K562 (cell line): ENCODE measurements around the gene CD68. TPM values are rescaled to one million over a fixed set of nuclear protein-coding genes. Genes with fewer than 3 reads are reported as not detected.

Experiments
- CBFA2T2 ChIP-seq: fragments of 450-650 bp; conservative IDR thresholded peaks from 2 replicates; pipeline ENCODE4 v1.6.1; 2017; ENCODE audit warnings: mild to moderate bottlenecking
- PML ChIP-seq: IDR thresholded peaks from 2 replicates; pipeline ENCODE4 v1.6.1; 2012; ENCODE audit warnings: low read length, inconsistent platforms
- POLR2H ChIP-seq: IDR thresholded peaks from 2 replicates; pipeline ENCODE4 v1.6.1; 2016; ENCODE audit warnings: missing genetic modification characterization, low read depth, mild to moderate bottlenecking, control low read depth, missing compliant biosample characterization, moderate library complexity
- RFX7 ChIP-seq: fragments of 250-450 bp; sonication (Bioruptor Pico); IDR thresholded peaks from 2 replicates; pipeline ENCODE4 v1.5.1; 2021; ENCODE audit warnings: mild to moderate bottlenecking
- SLC30A9 ChIP-seq: fragments of 250-450 bp; sonication (Bioruptor Pico); IDR thresholded peaks from 2 replicates; pipeline ENCODE4 v1.8.0; 2022; ENCODE audit warnings: mild to moderate bottlenecking, moderate library complexity
- SRSF7 ChIP-seq: fragments of 200-400 bp; formaldehyde crosslinking; optimal IDR thresholded peaks from 2 replicates; pipeline ENCODE3; 2017; ENCODE audit warnings: mild to moderate bottlenecking, low read depth, low read length
- TGIF2 ChIP-seq: sonication (generic); formaldehyde crosslinking; IDR thresholded peaks from 2 replicates; pipeline ENCODE4 v1.8.1; 2022; ENCODE audit warnings: mild to moderate bottlenecking, missing genetic modification reagents, moderate library complexity
- ZNF3 ChIP-seq: fragments of 250-450 bp; sonication (Bioruptor Pico); IDR thresholded peaks from 2 replicates; pipeline ENCODE4 v1.5.0; 2021; ENCODE audit warnings: mild to moderate bottlenecking, moderate library complexity
- polyA plus RNA-seq, 8 experiments: library from polyadenylated mRNA; depleted of rRNA in 4 of 8; stranded (reverse) in 5 of 8; unstranded in 3 of 8; fragments of >200 nt; fragmentation: Nextera tagmentation in 2 of 8; fragmentation: Illumina TruSeq in 1 of 8; extraction: Ambion mirVana in 2 of 8; extraction: Trizol in 1 of 8; gene quantifications; 2 replicates each; pipeline versions ENCODE4 v1.2.1 to v1.2.3, GENCODE V29; 2011 to 2014; ENCODE audit warnings: inconsistent platforms in 1 of 8, missing spikeins in 1 of 8
- total RNA-seq, 7 experiments: library from RNA; depleted of rRNA in 6 of 7; stranded (reverse); fragments of >200 nt in 6 of 7; fragmentation: Illumina TruSeq in 2 of 7; extraction: Trizol in 2 of 7; gene quantifications; 2 replicates each; pipeline versions ENCODE4 v1.2.1 to v1.2.3, GENCODE V29; 2011 to 2021; ENCODE audit warnings: low replicate concordance in 1 of 7
- TF ChIP-seq, protein P1 (sequence below): fragments of 450-650 bp; formaldehyde crosslinking; IDR thresholded peaks from 2 replicates; pipeline ENCODE4 v1.4.0; 2022; ENCODE audit warnings: mild to moderate bottlenecking, moderate library complexity
- TF ChIP-seq, protein P2 (sequence below), 2 experiments: fragments of 450-650 bp; IDR thresholded peaks; 2 replicates each; pipeline ENCODE4 v1.6.1; 2018; ENCODE audit warnings: mild to moderate bottlenecking in 2 of 2, low read depth in 1 of 2; ENCODE audit not compliant: partially characterized antibody in 2 of 2
- TF ChIP-seq, protein P3 (sequence below): fragments of 200-600 bp; sonication (generic); IDR thresholded peaks from one replicate; pipeline ENCODE4 v1.6.1; 2012; ENCODE audit warnings: mild to moderate bottlenecking, low read depth, low read length, inconsistent platforms

The CD68 gene
- total and polyA plus RNA-seq, 9 of the 15 experiments (the other 6 are each of a cell fraction or from before 2014, with no cell fraction given): 28.2 to 89.8 (median 37.7) TPM

DNA sequence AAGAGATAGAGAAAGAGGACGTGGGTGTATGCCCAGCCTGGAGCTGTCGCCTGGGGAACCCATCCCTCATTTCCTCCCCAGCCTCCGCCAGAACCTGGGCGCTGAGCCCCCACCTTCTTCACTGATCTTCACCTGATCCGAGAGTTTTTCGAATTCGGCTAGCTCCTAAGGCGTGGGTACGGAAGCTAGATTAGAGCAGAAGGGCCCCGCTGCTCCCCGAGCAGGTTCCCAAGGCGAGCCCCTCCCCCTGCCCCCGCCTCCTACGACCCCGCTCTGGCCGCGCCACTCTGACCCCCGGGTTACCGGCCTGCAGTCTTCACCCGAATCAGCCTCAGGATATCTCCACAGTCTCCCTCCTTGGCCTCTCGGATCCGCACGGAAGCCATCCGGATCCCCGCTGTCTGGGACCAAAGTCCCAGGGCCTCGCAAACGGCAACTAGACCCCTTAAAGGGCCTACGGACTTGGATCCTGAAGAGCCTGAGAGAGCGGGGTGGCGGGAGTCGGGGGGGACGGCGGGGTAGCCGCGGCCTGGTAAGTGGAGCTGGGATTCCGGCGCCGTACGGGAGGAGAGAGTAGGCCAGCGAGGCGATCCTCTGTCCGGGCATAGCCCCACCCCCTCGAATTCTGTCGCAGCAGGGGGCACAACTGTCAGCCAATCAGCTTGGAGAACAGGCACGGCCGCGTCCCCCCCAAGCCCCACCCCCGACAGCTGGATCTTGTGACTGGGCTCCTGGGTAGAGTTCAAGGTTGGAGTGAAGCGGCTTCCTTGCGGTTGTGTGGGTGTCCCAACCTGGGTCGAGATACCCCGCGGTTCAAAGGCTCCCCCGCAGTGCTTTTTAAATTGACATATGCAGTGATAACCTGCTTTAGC lies 48.0 kb downstream of the CD68 start, which contains the start of gene SAT2 (continued):
- TF ChIP-seq, protein P1, sequence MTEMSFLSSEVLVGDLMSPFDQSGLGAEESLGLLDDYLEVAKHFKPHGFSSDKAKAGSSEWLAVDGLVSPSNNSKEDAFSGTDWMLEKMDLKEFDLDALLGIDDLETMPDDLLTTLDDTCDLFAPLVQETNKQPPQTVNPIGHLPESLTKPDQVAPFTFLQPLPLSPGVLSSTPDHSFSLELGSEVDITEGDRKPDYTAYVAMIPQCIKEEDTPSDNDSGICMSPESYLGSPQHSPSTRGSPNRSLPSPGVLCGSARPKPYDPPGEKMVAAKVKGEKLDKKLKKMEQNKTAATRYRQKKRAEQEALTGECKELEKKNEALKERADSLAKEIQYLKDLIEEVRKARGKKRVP (CRISPR knock-in tag): no peak
- TF ChIP-seq POLR2H (no peak), CBFA2T2 (0 out of 2 replicates have a peak, but pooled peaks have one; percentile 39), PML (no peak), SLC30A9 (CRISPR knock-in tag) (no peak), ZNF3 (no peak), RFX7 (CRISPR knock-in tag) (no peak), TGIF2 (CRISPR knock-in tag) (no peak), SRSF7 (no peak)
- TF ChIP-seq, protein P2, sequence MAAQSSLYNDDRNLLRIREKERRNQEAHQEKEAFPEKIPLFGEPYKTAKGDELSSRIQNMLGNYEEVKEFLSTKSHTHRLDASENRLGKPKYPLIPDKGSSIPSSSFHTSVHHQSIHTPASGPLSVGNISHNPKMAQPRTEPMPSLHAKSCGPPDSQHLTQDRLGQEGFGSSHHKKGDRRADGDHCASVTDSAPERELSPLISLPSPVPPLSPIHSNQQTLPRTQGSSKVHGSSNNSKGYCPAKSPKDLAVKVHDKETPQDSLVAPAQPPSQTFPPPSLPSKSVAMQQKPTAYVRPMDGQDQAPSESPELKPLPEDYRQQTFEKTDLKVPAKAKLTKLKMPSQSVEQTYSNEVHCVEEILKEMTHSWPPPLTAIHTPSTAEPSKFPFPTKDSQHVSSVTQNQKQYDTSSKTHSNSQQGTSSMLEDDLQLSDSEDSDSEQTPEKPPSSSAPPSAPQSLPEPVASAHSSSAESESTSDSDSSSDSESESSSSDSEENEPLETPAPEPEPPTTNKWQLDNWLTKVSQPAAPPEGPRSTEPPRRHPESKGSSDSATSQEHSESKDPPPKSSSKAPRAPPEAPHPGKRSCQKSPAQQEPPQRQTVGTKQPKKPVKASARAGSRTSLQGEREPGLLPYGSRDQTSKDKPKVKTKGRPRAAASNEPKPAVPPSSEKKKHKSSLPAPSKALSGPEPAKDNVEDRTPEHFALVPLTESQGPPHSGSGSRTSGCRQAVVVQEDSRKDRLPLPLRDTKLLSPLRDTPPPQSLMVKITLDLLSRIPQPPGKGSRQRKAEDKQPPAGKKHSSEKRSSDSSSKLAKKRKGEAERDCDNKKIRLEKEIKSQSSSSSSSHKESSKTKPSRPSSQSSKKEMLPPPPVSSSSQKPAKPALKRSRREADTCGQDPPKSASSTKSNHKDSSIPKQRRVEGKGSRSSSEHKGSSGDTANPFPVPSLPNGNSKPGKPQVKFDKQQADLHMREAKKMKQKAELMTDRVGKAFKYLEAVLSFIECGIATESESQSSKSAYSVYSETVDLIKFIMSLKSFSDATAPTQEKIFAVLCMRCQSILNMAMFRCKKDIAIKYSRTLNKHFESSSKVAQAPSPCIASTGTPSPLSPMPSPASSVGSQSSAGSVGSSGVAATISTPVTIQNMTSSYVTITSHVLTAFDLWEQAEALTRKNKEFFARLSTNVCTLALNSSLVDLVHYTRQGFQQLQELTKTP (IDR thresholded peaks at IDR 0.05; ENCODE audit: low read depth in 1 of 2, partially characterized antibody in 2 of 2): no peak
- TF ChIP-seq, protein P3, sequence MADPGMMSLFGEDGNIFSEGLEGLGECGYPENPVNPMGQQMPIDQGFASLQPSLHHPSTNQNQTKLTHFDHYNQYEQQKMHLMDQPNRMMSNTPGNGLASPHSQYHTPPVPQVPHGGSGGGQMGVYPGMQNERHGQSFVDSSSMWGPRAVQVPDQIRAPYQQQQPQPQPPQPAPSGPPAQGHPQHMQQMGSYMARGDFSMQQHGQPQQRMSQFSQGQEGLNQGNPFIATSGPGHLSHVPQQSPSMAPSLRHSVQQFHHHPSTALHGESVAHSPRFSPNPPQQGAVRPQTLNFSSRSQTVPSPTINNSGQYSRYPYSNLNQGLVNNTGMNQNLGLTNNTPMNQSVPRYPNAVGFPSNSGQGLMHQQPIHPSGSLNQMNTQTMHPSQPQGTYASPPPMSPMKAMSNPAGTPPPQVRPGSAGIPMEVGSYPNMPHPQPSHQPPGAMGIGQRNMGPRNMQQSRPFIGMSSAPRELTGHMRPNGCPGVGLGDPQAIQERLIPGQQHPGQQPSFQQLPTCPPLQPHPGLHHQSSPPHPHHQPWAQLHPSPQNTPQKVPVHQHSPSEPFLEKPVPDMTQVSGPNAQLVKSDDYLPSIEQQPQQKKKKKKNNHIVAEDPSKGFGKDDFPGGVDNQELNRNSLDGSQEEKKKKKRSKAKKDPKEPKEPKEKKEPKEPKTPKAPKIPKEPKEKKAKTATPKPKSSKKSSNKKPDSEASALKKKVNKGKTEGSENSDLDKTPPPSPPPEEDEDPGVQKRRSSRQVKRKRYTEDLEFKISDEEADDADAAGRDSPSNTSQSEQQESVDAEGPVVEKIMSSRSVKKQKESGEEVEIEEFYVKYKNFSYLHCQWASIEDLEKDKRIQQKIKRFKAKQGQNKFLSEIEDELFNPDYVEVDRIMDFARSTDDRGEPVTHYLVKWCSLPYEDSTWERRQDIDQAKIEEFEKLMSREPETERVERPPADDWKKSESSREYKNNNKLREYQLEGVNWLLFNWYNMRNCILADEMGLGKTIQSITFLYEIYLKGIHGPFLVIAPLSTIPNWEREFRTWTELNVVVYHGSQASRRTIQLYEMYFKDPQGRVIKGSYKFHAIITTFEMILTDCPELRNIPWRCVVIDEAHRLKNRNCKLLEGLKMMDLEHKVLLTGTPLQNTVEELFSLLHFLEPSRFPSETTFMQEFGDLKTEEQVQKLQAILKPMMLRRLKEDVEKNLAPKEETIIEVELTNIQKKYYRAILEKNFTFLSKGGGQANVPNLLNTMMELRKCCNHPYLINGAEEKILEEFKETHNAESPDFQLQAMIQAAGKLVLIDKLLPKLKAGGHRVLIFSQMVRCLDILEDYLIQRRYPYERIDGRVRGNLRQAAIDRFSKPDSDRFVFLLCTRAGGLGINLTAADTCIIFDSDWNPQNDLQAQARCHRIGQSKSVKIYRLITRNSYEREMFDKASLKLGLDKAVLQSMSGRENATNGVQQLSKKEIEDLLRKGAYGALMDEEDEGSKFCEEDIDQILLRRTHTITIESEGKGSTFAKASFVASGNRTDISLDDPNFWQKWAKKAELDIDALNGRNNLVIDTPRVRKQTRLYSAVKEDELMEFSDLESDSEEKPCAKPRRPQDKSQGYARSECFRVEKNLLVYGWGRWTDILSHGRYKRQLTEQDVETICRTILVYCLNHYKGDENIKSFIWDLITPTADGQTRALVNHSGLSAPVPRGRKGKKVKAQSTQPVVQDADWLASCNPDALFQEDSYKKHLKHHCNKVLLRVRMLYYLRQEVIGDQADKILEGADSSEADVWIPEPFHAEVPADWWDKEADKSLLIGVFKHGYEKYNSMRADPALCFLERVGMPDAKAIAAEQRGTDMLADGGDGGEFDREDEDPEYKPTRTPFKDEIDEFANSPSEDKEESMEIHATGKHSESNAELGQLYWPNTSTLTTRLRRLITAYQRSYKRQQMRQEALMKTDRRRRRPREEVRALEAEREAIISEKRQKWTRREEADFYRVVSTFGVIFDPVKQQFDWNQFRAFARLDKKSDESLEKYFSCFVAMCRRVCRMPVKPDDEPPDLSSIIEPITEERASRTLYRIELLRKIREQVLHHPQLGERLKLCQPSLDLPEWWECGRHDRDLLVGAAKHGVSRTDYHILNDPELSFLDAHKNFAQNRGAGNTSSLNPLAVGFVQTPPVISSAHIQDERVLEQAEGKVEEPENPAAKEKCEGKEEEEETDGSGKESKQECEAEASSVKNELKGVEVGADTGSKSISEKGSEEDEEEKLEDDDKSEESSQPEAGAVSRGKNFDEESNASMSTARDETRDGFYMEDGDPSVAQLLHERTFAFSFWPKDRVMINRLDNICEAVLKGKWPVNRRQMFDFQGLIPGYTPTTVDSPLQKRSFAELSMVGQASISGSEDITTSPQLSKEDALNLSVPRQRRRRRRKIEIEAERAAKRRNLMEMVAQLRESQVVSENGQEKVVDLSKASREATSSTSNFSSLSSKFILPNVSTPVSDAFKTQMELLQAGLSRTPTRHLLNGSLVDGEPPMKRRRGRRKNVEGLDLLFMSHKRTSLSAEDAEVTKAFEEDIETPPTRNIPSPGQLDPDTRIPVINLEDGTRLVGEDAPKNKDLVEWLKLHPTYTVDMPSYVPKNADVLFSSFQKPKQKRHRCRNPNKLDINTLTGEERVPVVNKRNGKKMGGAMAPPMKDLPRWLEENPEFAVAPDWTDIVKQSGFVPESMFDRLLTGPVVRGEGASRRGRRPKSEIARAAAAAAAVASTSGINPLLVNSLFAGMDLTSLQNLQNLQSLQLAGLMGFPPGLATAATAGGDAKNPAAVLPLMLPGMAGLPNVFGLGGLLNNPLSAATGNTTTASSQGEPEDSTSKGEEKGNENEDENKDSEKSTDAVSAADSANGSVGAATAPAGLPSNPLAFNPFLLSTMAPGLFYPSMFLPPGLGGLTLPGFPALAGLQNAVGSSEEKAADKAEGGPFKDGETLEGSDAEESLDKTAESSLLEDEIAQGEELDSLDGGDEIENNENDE: no peak
